Activated CD8-positive, alpha-beta T cell treated with anti-CD3 and anti-CD28 coated beads for 36 hours (primary cell): ENCODE results near the gene TMEM126A. TPM values are rescaled to one million over a fixed set of nuclear protein-coding genes. Genes with fewer than 3 reads are reported as not detected.
"Not testable (repeated sequence)": the region's sequence is repeated elsewhere in the genome, so short reads cannot be mapped to it uniquely, and the experiment has no call there.

ENCODE experiments used
- ATAC-seq: fragments of 200-7000 bp; cut with Tn5 transposase; one replicate; pipeline ENCODE4 v1.10.0; 2021; ENCODE audit warnings: mild to moderate bottlenecking, moderate library complexity
- CTCF ChIA-PET: fragments of 350-600 bp; sonication (Branson Sonifier 250); formaldehyde crosslinking; loops from one replicate; lab custom pipeline; 2021; ENCODE audit warnings: antibody characterized with exemption; lab: Charles Lee
- POLR2A ChIA-PET: fragments of 350-600 bp; sonication (Branson Sonifier 250); formaldehyde crosslinking; loops from one replicate; lab custom pipeline; 2021; ENCODE audit warnings: antibody characterized with exemption; lab: Charles Lee
- DNase-seq: peaks from one replicate; pipeline ENCODE4 v3.0.0-alpha.2; 2020
- H3K27ac Mint-ChIP-seq: one replicate; pipeline ENCODE4 v1.8.0; 2021; ENCODE audit warnings: mild to moderate bottlenecking, mixed read lengths
- H3K27me3 Mint-ChIP-seq: one replicate; pipeline ENCODE4 v1.8.0; 2021; ENCODE audit warnings: mixed read lengths
- H3K36me3 Mint-ChIP-seq: one replicate; pipeline ENCODE4 v1.8.0; 2021; ENCODE audit warnings: low read depth, mixed read lengths
- H3K4me1 Mint-ChIP-seq: one replicate; pipeline ENCODE4 v1.8.0; 2021; ENCODE audit warnings: low read depth, mixed read lengths
- H3K4me3 Mint-ChIP-seq: one replicate; pipeline ENCODE4 v1.8.0; 2021; ENCODE audit warnings: mild to moderate bottlenecking, moderate library complexity, mixed read lengths
- H3K9me3 Mint-ChIP-seq: one replicate; pipeline ENCODE4 v1.8.0; 2021; ENCODE audit warnings: mixed read lengths
- CTCF ChIP-seq: fragments of 200-600 bp; IDR thresholded peaks from one replicate; pipeline ENCODE4 v1.8.0; 2022; ENCODE audit warnings: antibody characterized with exemption, mild to moderate bottlenecking
- intact Hi-C: fragments of 100-400 bp; cut with micrococcal nuclease; formaldehyde crosslinking; loops from one replicate; pipeline ENCODE4 v1.10.0; 2022
- total RNA-seq, 2 experiments: library from RNA; stranded (reverse); gene quantifications; one replicate each; pipeline ENCODE4 v1.2.3, GENCODE V29; 2021

TMEM126A gene
- total RNA-seq, 2 experiments from 2014 or later: 47.3 to 48.9 TPM

- intact Hi-C loops: loop anchor here (5.0 to 10.0 kb wide), 3 partner anchors 38 to 160 kb away; partner anchors contain the start of genes DLG2 and TMEM126B
- POLR2A ChIA-PET: interaction anchor here (0.6 to 4.3 kb wide), 16 partner anchors 8 to 190 kb away, joined by 3 to 38 read pairs (median 4); partner anchors contain the start of genes CCDC83, DLG2, TMEM126A and TMEM126B
- DNase-seq (peak; percentile 96), ATAC-seq (peak; percentile 86)
- CTCF ChIA-PET: interaction anchor here (0.8 to 2.1 kb wide), 4 partner anchors 16 to 28 kb away, joined by 3 to 7 read pairs (median 3); partner anchors contain the start of gene TMEM126A
- no peak for TF ChIP-seq CTCF
- Mint-ChIP-seq H3K4me1 (peaks cover 26% of the 10 kb centered on the region), H3K4me3 (peak within 1 kb of the TSS; percentile 99), H3K36me3 (peaks cover 40% of the 10 kb centered on the region), H3K27me3 (no peaks in the 10 kb centered on the region), H3K27ac (peak within 1 kb of the TSS; percentile 97), H3K9me3 (no peaks in the 10 kb centered on the region)
These were observed 17.1 kb downstream of the TMEM126A start, which contains the start of gene CREBZF for GRCh38 chr11:85664615-85665481. TSS of gene CREBZF (minus strand) at chr11:85665129. CDS start at chr11:85664875, 254 bp downstream.

- Mint-ChIP-seq H3K9me3 (no peaks in the 10 kb centered on the region), H3K4me1 (peaks cover 17% of the 10 kb centered on the region), H3K27me3 (no peaks in the 10 kb centered on the region), H3K36me3 (peaks cover 31% of the 10 kb centered on the region), H3K27ac (peak overlapping the region; percentile 97), H3K4me3 (peak overlapping the region; percentile 99)
- ChIA-PET POLR2A (no interaction called here), CTCF (interaction anchor here (1.2 to 1.4 kb wide), 2 partner anchors 27 to 189 kb away, joined by 3 read pairs; partner anchors contain the start of gene CCDC83)
- TF ChIP-seq CTCF: no peak
- DNase-seq (no peak), ATAC-seq (no peak)
- intact Hi-C loops: loop anchor here (10.0 kb wide), 2 partner anchors 89 to 159 kb away; no protein-coding TSS in a partner anchor
These were observed 18.0 kb downstream of the TMEM126A start for GRCh38 chr11:85665733-85666132.

- CTCF ChIA-PET: interaction anchor here (1.2 kb wide), 1 partner anchor 188 kb away, joined by 3 read pairs; the partner anchor contains the start of gene CCDC83
- POLR2A ChIA-PET: no interaction called here
These were observed 18.9 kb downstream of the TMEM126A start for GRCh38 chr11:85666687-85667086.

GRCh38 chr11:85668157-85668556 is 20.4 kb downstream of the TMEM126A start:
- Mint-ChIP-seq H3K4me3 (no peak overlapping the region), H3K9me3 (no peaks in the 10 kb centered on the region), H3K36me3 (peaks cover 12% of the 10 kb centered on the region), H3K4me1 (peaks cover 8% of the 10 kb centered on the region), H3K27ac (no peak overlapping the region), H3K27me3 (no peaks in the 10 kb centered on the region)
- ATAC-seq (no peak), DNase-seq (no peak)
- CTCF ChIA-PET: interaction anchor here (1.0 kb wide), 2 partner anchors 141 to 187 kb away, joined by 3 read pairs; partner anchors contain the start of gene CCDC83
- no peak for TF ChIP-seq CTCF
- intact Hi-C loops: loop anchor here (10.0 kb wide), 2 partner anchors 87 to 157 kb away; no protein-coding TSS in a partner anchor
- POLR2A ChIA-PET: interaction anchor here (1.4 kb wide), 2 partner anchors 20 to 186 kb away, joined by 4 read pairs; partner anchors contain the start of gene TMEM126A

More at GRCh38 chr11:85666687-85667086, 18.9 kb downstream of the TMEM126A start:
- no peak for ATAC-seq
- H3K27me3 Mint-ChIP-seq: no peaks in the 10 kb centered on the region
- H3K9me3 Mint-ChIP-seq: no peaks in the 10 kb centered on the region
- intact Hi-C loops: loop anchor here (10.0 kb wide), 2 partner anchors 88 to 158 kb away; no protein-coding TSS in a partner anchor
- H3K4me3 Mint-ChIP-seq: no peak overlapping the region
- peaks cover 22% of the 10 kb centered on the region for H3K36me3 Mint-ChIP-seq
- peaks cover 8% of the 10 kb centered on the region for H3K4me1 Mint-ChIP-seq
- no peak overlapping the region for H3K27ac Mint-ChIP-seq
- no peak for DNase-seq
- no peak for TF ChIP-seq CTCF

GRCh38 chr11:85670949-85671663 is 23.3 kb downstream of the TMEM126A start:
- H3K27me3 Mint-ChIP-seq, H3K4me1 Mint-ChIP-seq, H3K9me3 Mint-ChIP-seq, H3K36me3 Mint-ChIP-seq, H3K4me3 Mint-ChIP-seq, DNase-seq, intact Hi-C loops, H3K27ac Mint-ChIP-seq, ATAC-seq: not testable (repeated sequence)
- ChIA-PET POLR2A (interaction anchor here (0.6 kb wide), 1 partner anchor 790 kb away, joined by 3 read pairs; no protein-coding TSS in a partner anchor), CTCF (interaction anchor here (0.6 to 1.6 kb wide), 2 partner anchors 10 to 62 kb away, joined by 4 to 5 read pairs; no protein-coding TSS in a partner anchor)
